Transverse colon (tissue), 4 donors: ENCODE data around the gene MYRIP. TPM values are rescaled to one million over a fixed set of nuclear protein-coding genes. Genes with fewer than 3 reads are reported as not detected.
"Not testable (repeated sequence)": the region's sequence is repeated elsewhere in the genome, so short reads cannot be mapped to it uniquely, and the experiment has no call there.

Experiments
- DNase-seq: peaks from one replicate; pipeline ENCODE4 v3.0.0-alpha.2; 2019
- H3K27ac ChIP-seq, 4 donors: fragments of 200-600 bp; sonication (generic); 2 replicates each; pipeline ENCODE4 v1.5.1; 2016 to 2018; ENCODE audit warnings: inconsistent platforms in 4 of 4
- H3K27me3 ChIP-seq: fragments of 200-600 bp; sonication (generic); 2 replicates; pipeline ENCODE4 v1.5.1; 2017; ENCODE audit warnings: inconsistent platforms
- H3K36me3 ChIP-seq, 4 donors: fragments of 200-600 bp; sonication (generic); 2 replicates each; pipeline ENCODE4 v1.5.1; 2017 to 2019; ENCODE audit warnings: inconsistent platforms in 4 of 4
- H3K4me1 ChIP-seq, 4 donors: fragments of 200-600 bp; sonication (generic); 2 replicates each; pipeline ENCODE4 v1.5.1; 2017 to 2020; ENCODE audit warnings: inconsistent platforms in 4 of 4
- H3K4me3 ChIP-seq, 4 donors: fragments of 200-600 bp; sonication (generic); 1 replicate in 1 of 4; 2 replicates in 3 of 4; pipeline versions ENCODE4 v1.5.1 to v1.6.1; 2017 to 2019; ENCODE audit warnings: inconsistent platforms in 4 of 4
- H3K9me3 ChIP-seq, 2 donors: fragments of 200-600 bp; sonication (generic); 2 replicates each; pipeline ENCODE4 v1.5.1; 2017 to 2019; ENCODE audit warnings: inconsistent platforms in 2 of 2
- CTCF ChIP-seq, 5 experiments: fragments of 200-600 bp in 3 of 5; fragments of 450-650 bp in 2 of 5; sonication (generic) in 3 of 5; IDR thresholded peaks; 1 replicate in 2 of 5; 2 replicates in 3 of 5; pipeline ENCODE4 v1.5.1; 2016 to 2017; ENCODE audit warnings: antibody characterized with exemption in 5 of 5, inconsistent platforms in 3 of 5, mild to moderate bottlenecking in 2 of 5, moderate library complexity in 1 of 5
- EP300 ChIP-seq: sonication (generic); formaldehyde crosslinking; IDR thresholded peaks from one replicate; pipeline ENCODE4 v1.6.1; 2017; ENCODE audit warnings: antibody characterized with exemption, low read depth
- POLR2A ChIP-seq: fragments of 450-650 bp; IDR thresholded peaks from one replicate; pipeline ENCODE4 v1.6.1; 2016; ENCODE audit warnings: antibody characterized with exemption, mild to moderate bottlenecking, moderate library complexity
- POLR2AphosphoS5 ChIP-seq, 3 donors: sonication (generic); formaldehyde crosslinking; IDR thresholded peaks; one replicate each; pipeline ENCODE4 v1.6.1; 2016; ENCODE audit warnings: antibody characterized with exemption in 3 of 3
- WGBS, 2 donors: methylation state at CpG; one replicate each; pipeline ENCODE4 v1.1.5; 2018; ENCODE audit warnings: low coverage in 1 of 2; 5-methylcytosine and 5-hydroxymethylcytosine counted together
- in situ Hi-C, 4 donors: fragments of 200-750 bp; cut with MboI; loops; one replicate each; pipeline versions ENCODE4 v1.15.0 to v1.15.1; 2017; ENCODE audit warnings: low sequenced_read_pairs in 3 of 4, low pct_ligation_motif_present in 1 of 4, low pct_unique_long_range_greater_than_20kb in 1 of 4
- intact Hi-C: fragments of 100-400 bp; cut with DNase I; formaldehyde crosslinking; loops from one replicate; pipeline ENCODE4 v1.15.1; 2023; ENCODE audit warnings: low total_unique reads
- total RNA-seq, 4 donors: library from RNA; depleted of rRNA; stranded (reverse); fragments of >200 nt; gene quantifications; one replicate each; pipeline ENCODE4 v1.1.0, GENCODE V29; 2016

MYRIP gene
- total RNA-seq, 4 donors from 2014 or later: 2.6 to 19.7 (median 5.4) TPM

- no peaks in the 10 kb centered on the region for H3K36me3 ChIP-seq
- peaks cover 0 to 5% of the 10 kb centered on the region in 2 donors for H3K9me3 ChIP-seq
- WGBS, 2 donors: 52% methylated on average over 1 of the region's 1 CpG; no CpG with 5 or more reads in 1 of the 2 donors
- TF ChIP-seq POLR2AphosphoS5 (IDR thresholded peaks at IDR 0.05) (no peak), POLR2A (no peak), EP300 (no peak), CTCF (IDR thresholded peaks at IDR 0.05) (no peak)
- DNase-seq: no peak
- intact Hi-C loops (no loop called here), in situ Hi-C loops (no loop called here)
- no peaks in the 10 kb centered on the region for H3K27me3 ChIP-seq
- no peak overlapping the region for H3K27ac ChIP-seq
- no peaks in the 10 kb centered on the region for H3K4me1 ChIP-seq
- no peak overlapping the region for H3K4me3 ChIP-seq
Observed at GRCh38 chr3:40021338-40021737, 211.9 kb downstream of the MYRIP start.

GRCh38 chr3:40022297-40022827, 213.0 kb downstream of the MYRIP start:
- WGBS, 2 donors: 76 to 82% methylated on average over 4 of the region's 4 CpGs

GRCh38 chr3:40024526-40024925, 215.1 kb downstream of the MYRIP start:
- 88 to 97% methylated on average over 2 of the region's 2 CpGs for WGBS, 2 donors
- intact Hi-C loops: no loop called here

More at GRCh38 chr3:40022297-40022827, 213.0 kb downstream of the MYRIP start:
- Histone ChIP-seq H3K9me3 (peaks cover 0 to 5% of the 10 kb centered on the region in 2 donors), H3K4me1 (no peaks in the 10 kb centered on the region), H3K27ac (no peak overlapping the region), H3K36me3 (no peaks in the 10 kb centered on the region), H3K27me3 (no peaks in the 10 kb centered on the region), H3K4me3 (no peak overlapping the region)
- intact Hi-C loops: no loop called here
- in situ Hi-C loops: no loop called here
- no peak for DNase-seq
- TF ChIP-seq EP300 (no peak), POLR2A (no peak), CTCF (IDR thresholded peaks at IDR 0.05) (no peak), POLR2AphosphoS5 (IDR thresholded peaks at IDR 0.05) (no peak)

GRCh38 chr3:40025892-40026291, 216.5 kb downstream of the MYRIP start:
- H3K4me3 ChIP-seq, H3K27me3 ChIP-seq, in situ Hi-C loops, H3K9me3 ChIP-seq, intact Hi-C loops, H3K36me3 ChIP-seq, H3K27ac ChIP-seq, DNase-seq, H3K4me1 ChIP-seq: not testable (repeated sequence)
- WGBS, 2 donors: 89 to 98% methylated on average over 8 to 9 of the region's 9 CpGs

More at GRCh38 chr3:40024526-40024925, 215.1 kb downstream of the MYRIP start:
- no peaks in the 10 kb centered on the region for H3K36me3 ChIP-seq
- TF ChIP-seq POLR2A (no peak), POLR2AphosphoS5 (IDR thresholded peaks at IDR 0.05) (no peak), EP300 (no peak), CTCF (IDR thresholded peaks at IDR 0.05) (no peak)
- no peak overlapping the region for H3K27ac ChIP-seq
- no peaks in the 10 kb centered on the region for H3K27me3 ChIP-seq
- in situ Hi-C loops: no loop called here
- H3K4me1 ChIP-seq: no peaks in the 10 kb centered on the region
- H3K9me3 ChIP-seq: peaks cover 0 to 5% of the 10 kb centered on the region in 2 donors
- DNase-seq: no peak
- no peak overlapping the region for H3K4me3 ChIP-seq

- Histone ChIP-seq H3K9me3 (no peaks in the 10 kb centered on the region), H3K36me3 (no peaks in the 10 kb centered on the region), H3K27ac (no peak overlapping the region), H3K27me3 (no peaks in the 10 kb centered on the region), H3K4me1 (no peaks in the 10 kb centered on the region), H3K4me3 (no peak overlapping the region)
- no peak for TF ChIP-seq EP300
- in situ Hi-C loops (no loop called here), intact Hi-C loops (no loop called here)
- DNase-seq: no peak
- WGBS, 2 donors: 87 to 92% methylated on average over 4 of the region's 4 CpGs
Observed at GRCh38 chr3:40035177-40035576, 225.8 kb downstream of the MYRIP start.
